Measurements from ENCODE around the gene CLDN19.

The CLDN19 gene

GRCh38 chr1:42737257-42737656 is 2.8 kb downstream of the CLDN19 start:
- DNase-seq (ENCODE audit: low spot score), result peak; percentile 62
- in situ Hi-C loops (cut with MboI; ENCODE audit: low sequenced_read_pairs, unreplicated experiment), result loop anchor here (25.0 kb wide), 1 partner anchor 400 kb away; the partner anchor contains the start of gene FOXJ3
- TF ChIP-seq, protein P1, sequence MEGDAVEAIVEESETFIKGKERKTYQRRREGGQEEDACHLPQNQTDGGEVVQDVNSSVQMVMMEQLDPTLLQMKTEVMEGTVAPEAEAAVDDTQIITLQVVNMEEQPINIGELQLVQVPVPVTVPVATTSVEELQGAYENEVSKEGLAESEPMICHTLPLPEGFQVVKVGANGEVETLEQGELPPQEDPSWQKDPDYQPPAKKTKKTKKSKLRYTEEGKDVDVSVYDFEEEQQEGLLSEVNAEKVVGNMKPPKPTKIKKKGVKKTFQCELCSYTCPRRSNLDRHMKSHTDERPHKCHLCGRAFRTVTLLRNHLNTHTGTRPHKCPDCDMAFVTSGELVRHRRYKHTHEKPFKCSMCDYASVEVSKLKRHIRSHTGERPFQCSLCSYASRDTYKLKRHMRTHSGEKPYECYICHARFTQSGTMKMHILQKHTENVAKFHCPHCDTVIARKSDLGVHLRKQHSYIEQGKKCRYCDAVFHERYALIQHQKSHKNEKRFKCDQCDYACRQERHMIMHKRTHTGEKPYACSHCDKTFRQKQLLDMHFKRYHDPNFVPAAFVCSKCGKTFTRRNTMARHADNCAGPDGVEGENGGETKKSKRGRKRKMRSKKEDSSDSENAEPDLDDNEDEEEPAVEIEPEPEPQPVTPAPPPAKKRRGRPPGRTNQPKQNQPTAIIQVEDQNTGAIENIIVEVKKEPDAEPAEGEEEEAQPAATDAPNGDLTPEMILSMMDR (IDR thresholded peaks at IDR 0.05; ENCODE audit: borderline replicate concordance, control extremely low read depth, extremely low read depth, insufficient read depth, missing control alignments), result peak; percentile 10

DNA sequence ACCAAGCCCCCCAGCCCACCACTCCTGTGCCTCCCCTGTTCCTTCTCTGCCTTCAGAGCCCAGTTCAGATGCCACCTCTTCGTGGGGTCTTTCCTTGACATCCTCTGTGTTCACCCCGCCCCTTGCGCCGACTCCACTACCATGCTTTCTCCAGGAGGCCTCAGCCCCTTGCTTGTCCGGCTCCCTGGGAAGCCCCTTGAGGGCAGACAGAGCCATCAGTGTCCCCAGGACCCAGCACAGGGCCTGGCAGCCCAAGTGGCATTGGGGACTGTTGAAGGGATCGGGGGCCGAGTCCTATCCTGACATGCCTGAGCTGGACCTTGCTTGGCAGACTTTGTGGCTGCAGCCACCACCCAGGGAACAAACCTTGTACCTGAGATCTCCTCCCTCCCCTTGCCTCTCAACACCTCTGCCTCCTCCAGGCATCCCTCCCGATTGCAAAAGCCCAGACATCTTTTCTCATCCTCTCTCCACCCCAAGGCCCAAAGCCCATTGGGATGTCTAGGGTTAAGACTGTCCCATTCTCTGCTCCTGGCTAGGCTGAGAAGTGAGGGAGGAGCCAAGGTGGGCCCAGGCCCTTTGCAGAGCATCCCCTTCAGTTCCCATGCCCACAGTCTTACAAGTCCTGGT is 3.4 kb downstream of the CLDN19 start:
- TF ChIP-seq, protein P1 (IDR thresholded peaks at IDR 0.05; ENCODE audit: borderline replicate concordance, control extremely low read depth, extremely low read depth, insufficient read depth, missing control alignments), result no peak
- in situ Hi-C loops (cut with MboI; ENCODE audit: low sequenced_read_pairs, unreplicated experiment), result loop anchor here (25.0 kb wide), 1 partner anchor 399 kb away; the partner anchor contains the start of gene FOXJ3
- no peak for DNase-seq (ENCODE audit: low spot score)

- TF ChIP-seq, protein P1 (IDR thresholded peaks at IDR 0.05; ENCODE audit: borderline replicate concordance, control extremely low read depth, extremely low read depth, insufficient read depth, missing control alignments), result peak; percentile 13
- in situ Hi-C loops (cut with MboI; ENCODE audit: low sequenced_read_pairs, unreplicated experiment), result loop anchor here (25.0 kb wide), 1 partner anchor 399 kb away; the partner anchor contains the start of gene FOXJ3
- DNase-seq (ENCODE audit: low spot score), result no peak
Observed at GRCh38 chr1:42736152-42736551, 3.9 kb downstream of the CLDN19 start.

DNA sequence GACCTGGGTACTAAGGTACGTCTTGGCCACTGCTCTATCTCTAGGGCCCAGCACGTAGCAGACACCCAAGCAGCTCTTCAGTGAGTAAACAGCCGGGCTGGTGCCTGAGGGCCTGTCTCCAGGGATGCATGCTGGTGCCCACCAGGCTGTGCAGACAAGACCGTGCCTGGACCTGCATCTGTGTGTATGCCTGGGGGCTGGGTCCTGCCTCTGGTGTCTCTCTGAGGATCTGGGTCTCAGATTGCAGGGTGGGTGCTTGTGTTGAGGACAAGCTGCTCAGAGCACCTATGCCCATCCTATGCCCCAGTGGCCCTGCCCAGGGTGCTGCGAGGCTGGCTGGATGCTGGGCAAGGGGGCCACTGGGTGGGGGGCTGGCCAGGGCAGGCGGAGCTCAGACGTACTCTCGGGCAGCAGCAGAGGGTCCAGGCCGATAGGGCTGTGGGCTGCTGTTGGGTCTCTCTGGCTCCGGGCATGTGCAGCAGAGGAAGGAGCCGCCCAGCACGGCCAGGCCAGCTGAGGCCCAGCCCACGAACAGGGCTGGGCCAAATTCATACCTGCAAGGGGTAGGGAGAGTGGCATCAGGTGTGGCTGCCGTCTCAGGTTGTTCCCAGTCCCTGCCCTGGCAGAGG is 4.4 kb downstream of the CLDN19 start:
- in situ Hi-C loops (cut with MboI; ENCODE audit: low sequenced_read_pairs, unreplicated experiment), result loop anchor here (25.0 kb wide), 1 partner anchor 398 kb away; the partner anchor contains the start of gene FOXJ3
- DNase-seq (ENCODE audit: low spot score), result no peak
- TF ChIP-seq, protein P1 (IDR thresholded peaks at IDR 0.05; ENCODE audit: borderline replicate concordance, control extremely low read depth, extremely low read depth, insufficient read depth, missing control alignments), result no peak

GRCh38 chr1:42735056-42735455 is 5.0 kb downstream of the CLDN19 start:
- in situ Hi-C loops (cut with MboI; ENCODE audit: low sequenced_read_pairs, unreplicated experiment), result loop anchor here (25.0 kb wide), 1 partner anchor 398 kb away; the partner anchor contains the start of gene FOXJ3
- TF ChIP-seq, protein P1 (IDR thresholded peaks at IDR 0.05; ENCODE audit: borderline replicate concordance, control extremely low read depth, extremely low read depth, insufficient read depth, missing control alignments), result no peak
- no peak for DNase-seq (ENCODE audit: low spot score)

- DNase-seq (ENCODE audit: low spot score), result no peak
- TF ChIP-seq, protein P1 (IDR thresholded peaks at IDR 0.05; ENCODE audit: borderline replicate concordance, control extremely low read depth, extremely low read depth, insufficient read depth, missing control alignments), result no peak
- in situ Hi-C loops (cut with MboI; ENCODE audit: low sequenced_read_pairs, unreplicated experiment), result loop anchor here (25.0 kb wide), 1 partner anchor 397 kb away; the partner anchor contains the start of gene FOXJ3
Observed at GRCh38 chr1:42734201-42735035, 5.6 kb downstream of the CLDN19 start.

Data from GM13976 (cell line).